Fibroblast of villous mesenchyme (primary cell): ENCODE measurements around the gene PPFIBP1. TPM values are rescaled to one million over a fixed set of nuclear protein-coding genes. Genes with fewer than 3 reads are reported as not detected.

Experiments used
- DNase-seq: peaks from one replicate; pipeline ENCODE4 v3.0.0-alpha.2; 2010; ENCODE audit warnings: low read depth
- H3K4me3 ChIP-seq: 2 replicates; pipeline ENCODE4 v1.5.1; 2011; ENCODE audit warnings: low read depth, mild to moderate bottlenecking, low read length
- CTCF ChIP-seq: IDR thresholded peaks from 2 replicates; pipeline ENCODE4 v1.5.1; 2012; ENCODE audit warnings: low read depth, mild to moderate bottlenecking, low read length; ENCODE audit not compliant: insufficient read depth
- total RNA-seq: library from RNA; depleted of rRNA; stranded (reverse); fragments of >200 nt; gene quantifications from 2 replicates; pipeline ENCODE4 v1.2.3, GENCODE V29; 2012

PPFIBP1 gene
- total RNA-seq, 1 donor: 69.1 TPM

- TF ChIP-seq CTCF: no peak
- no peak for DNase-seq
- H3K4me3 ChIP-seq: no peak overlapping the region
These were observed 151.0 kb downstream of the PPFIBP1 start for GRCh38 chr12:27674989-27675388.

GRCh38 chr12:27680619-27681018, 156.6 kb downstream of the PPFIBP1 start:
- no peak overlapping the region for H3K4me3 ChIP-seq
- TF ChIP-seq CTCF: no peak
- no peak for DNase-seq

- no peak for TF ChIP-seq CTCF
- peak; percentile 36 for DNase-seq
- no peak overlapping the region for H3K4me3 ChIP-seq
These were observed 158.5 kb downstream of the PPFIBP1 start for GRCh38 chr12:27682534-27682933.

GRCh38 chr12:27685274-27685673, 161.3 kb downstream of the PPFIBP1 start:
- H3K4me3 ChIP-seq: no peak overlapping the region
- TF ChIP-seq CTCF: no peak
- DNase-seq: no peak

- DNase-seq: no peak
- no peak overlapping the region for H3K4me3 ChIP-seq
- TF ChIP-seq CTCF: no peak
These were observed 162.1 kb downstream of the PPFIBP1 start for GRCh38 chr12:27686147-27686546.

- TF ChIP-seq CTCF: no peak
- DNase-seq: no peak
- H3K4me3 ChIP-seq: no peak overlapping the region
These were observed 164.7 kb downstream of the PPFIBP1 start for GRCh38 chr12:27688671-27689070.

- H3K4me3 ChIP-seq: no peak overlapping the region
- no peak for DNase-seq
- TF ChIP-seq CTCF: no peak
These were observed 165.7 kb downstream of the PPFIBP1 start for GRCh38 chr12:27689558-27690180.
